22Rv1 (cell line): ENCODE measurements around the gene GBP7.
"Not testable (repeated sequence)": the region's sequence is repeated elsewhere in the genome, so short reads cannot be mapped to it uniquely, and the experiment has no call there.

Experiments used
- H3K27ac ChIP-seq: fragments of 450-650 bp; 2 replicates; pipeline ENCODE4 v1.5.1; 2017
- CTCF ChIP-seq: fragments of 450-650 bp; IDR thresholded peaks from 2 replicates; pipeline ENCODE4 v1.5.1; 2017; ENCODE audit warnings: mild to moderate bottlenecking
- ZFX ChIP-seq: fragments of 450-650 bp; IDR thresholded peaks from 2 replicates; pipeline ENCODE4 v1.6.1; 2017; ENCODE audit warnings: antibody characterized with exemption, borderline replicate concordance

GBP7 gene

GRCh38 chr1:89175601-89176256, at the start of gene GBP7:
TSS of gene GBP7 (minus strand) at chr1:89176003. CDS start at chr1:89171935, 4,068 bp downstream.
- no peak for TF ChIP-seq ZFX
- no peak for TF ChIP-seq CTCF
- no peak within 1 kb of the TSS for H3K27ac ChIP-seq

- TF ChIP-seq CTCF (no peak), ZFX (no peak)
- no peak overlapping the region for H3K27ac ChIP-seq
Observed at GRCh38 chr1:89221341-89221740, 45.5 kb upstream of the GBP7 start.

GRCh38 chr1:89219851-89220250, 44.0 kb upstream of the GBP7 start:
- not testable (repeated sequence) for H3K27ac ChIP-seq

GRCh38 chr1:89218941-89219340, 43.1 kb upstream of the GBP7 start:
- not testable (repeated sequence) for H3K27ac ChIP-seq

GRCh38 chr1:89213347-89213746, 37.5 kb upstream of the GBP7 start:
- TF ChIP-seq ZFX (no peak), CTCF (no peak)
- no peak overlapping the region for H3K27ac ChIP-seq

GRCh38 chr1:89211035-89211634, 35.3 kb upstream of the GBP7 start:
- TF ChIP-seq ZFX, result no peak
- no peak for TF ChIP-seq CTCF
- H3K27ac ChIP-seq, result no peak overlapping the region

- TF ChIP-seq ZFX, result no peak
- TF ChIP-seq CTCF, result no peak
Observed at GRCh38 chr1:89206373-89206772, 30.6 kb upstream of the GBP7 start.

GRCh38 chr1:89203166-89203565, 27.4 kb upstream of the GBP7 start:
- TF ChIP-seq CTCF (no peak), ZFX (no peak)
- H3K27ac ChIP-seq, result no peak overlapping the region

More at GRCh38 chr1:89206373-89206772, 30.6 kb upstream of the GBP7 start:
- H3K27ac ChIP-seq, result no peak overlapping the region
